PC-9 (cell line): ENCODE data around the gene TTC28. TPM values are rescaled to one million over a fixed set of nuclear protein-coding genes. Genes with fewer than 3 reads are reported as not detected.

Experiments
- BruUV-seq: library from RNA; stranded (reverse); fragments of 400-500 nt; replicated peaks from 2 replicates; lab custom pipeline; 2021; lab: Mats Ljungman, UMichigan
- CTCF ChIA-PET: fragments of 300-600 bp; sonication (Branson Sonifier 250); formaldehyde crosslinking; loops from one replicate; lab custom pipeline; 2022; ENCODE audit warnings: antibody characterized with exemption; lab: Charles Lee
- POLR2A ChIA-PET: fragments of 300-600 bp; sonication (Branson Sonifier 250); formaldehyde crosslinking; loops from one replicate; lab custom pipeline; 2022; ENCODE audit warnings: antibody characterized with exemption; ENCODE audit not compliant: unreplicated experiment; lab: Charles Lee
- DNase-seq, 2 experiments: peaks; one replicate each; pipeline versions ENCODE4 v3.0.0 to v3.0.0-alpha.2; 2015 to 2022; ENCODE audit warnings: mixed read lengths in 1 of 2
- H2AFZ ChIP-seq: fragments of 200-600 bp; sonication (generic); 2 replicates; pipeline ENCODE4 v1.8.1; 2017; ENCODE audit warnings: antibody characterized with exemption
- H3F3A ChIP-seq: fragments of 200-600 bp; sonication (generic); 2 replicates; pipeline ENCODE4 v1.8.1; 2017; ENCODE audit warnings: antibody characterized with exemption, mild to moderate bottlenecking, low read depth; ENCODE audit not compliant: insufficient read depth
- H3K27ac ChIP-seq: fragments of 200-600 bp; sonication (generic); 2 replicates; pipeline ENCODE4 v1.6.1; 2016; ENCODE audit warnings: mixed run types
- H3K27me3 ChIP-seq: fragments of 200-600 bp; sonication (generic); 2 replicates; pipeline ENCODE4 v1.6.1; 2016; ENCODE audit warnings: low read depth, mixed run types; ENCODE audit not compliant: insufficient read depth
- H3K36me3 ChIP-seq: fragments of 200-600 bp; sonication (generic); 2 replicates; pipeline ENCODE4 v1.6.1; 2016; ENCODE audit warnings: low read depth, mixed run types
- H3K4me1 ChIP-seq: fragments of 200-600 bp; sonication (generic); replicated peaks from 2 replicates; pipeline ENCODE4 v1.6.1; 2016; ENCODE audit warnings: mixed run types; ENCODE audit not compliant: insufficient read depth
- H3K4me2 ChIP-seq: fragments of 200-600 bp; sonication (generic); 2 replicates; pipeline ENCODE4 v1.6.1; 2017; ENCODE audit warnings: mixed run types
- H3K4me3 ChIP-seq: fragments of 200-600 bp; sonication (generic); 2 replicates; pipeline ENCODE4 v1.6.1; 2016; ENCODE audit warnings: mixed run types
- H3K79me2 ChIP-seq: fragments of 200-600 bp; sonication (generic); 2 replicates; pipeline ENCODE4 v1.6.1; 2017; ENCODE audit warnings: low read depth, mixed run types
- H3K9me2 ChIP-seq: fragments of 200-600 bp; sonication (generic); 2 replicates; pipeline ENCODE4 v1.8.1; 2017; ENCODE audit warnings: mild to moderate bottlenecking; ENCODE audit not compliant: insufficient read depth
- H3K9me3 ChIP-seq: fragments of 200-600 bp; sonication (generic); 2 replicates; pipeline ENCODE4 v1.8.1; 2016; ENCODE audit warnings: low read depth; ENCODE audit not compliant: insufficient read depth
- H4K20me1 ChIP-seq: fragments of 200-600 bp; sonication (generic); 2 replicates; pipeline ENCODE4 v1.8.1; 2017; ENCODE audit not compliant: insufficient read depth
- EZH2 ChIP-seq: fragments of 200-600 bp; sonication (generic); IDR thresholded peaks from 2 replicates; pipeline ENCODE4 v1.8.0; 2017; ENCODE audit warnings: antibody characterized with exemption, low read depth
- intact Hi-C: fragments of 100-400 bp; cut with micrococcal nuclease; formaldehyde crosslinking; loops from one replicate; pipeline ENCODE4 v1.10.0; 2022; ENCODE audit not compliant: unreplicated experiment
- total RNA-seq: library from RNA; stranded (reverse); gene quantifications from 2 replicates; pipeline ENCODE4 v1.2.3, GENCODE V29; 2021
- TF ChIP-seq, protein P1 (sequence below): fragments of 200-600 bp; sonication (generic); conservative IDR thresholded peaks from 2 replicates; pipeline ENCODE4 v1.6.1; 2017; ENCODE audit warnings: mixed run types, antibody characterized with exemption, mild to moderate bottlenecking, moderate library complexity

Gene TTC28
- total RNA-seq, 1 experiment from 2014 or later, result 6.7 TPM

DNA sequence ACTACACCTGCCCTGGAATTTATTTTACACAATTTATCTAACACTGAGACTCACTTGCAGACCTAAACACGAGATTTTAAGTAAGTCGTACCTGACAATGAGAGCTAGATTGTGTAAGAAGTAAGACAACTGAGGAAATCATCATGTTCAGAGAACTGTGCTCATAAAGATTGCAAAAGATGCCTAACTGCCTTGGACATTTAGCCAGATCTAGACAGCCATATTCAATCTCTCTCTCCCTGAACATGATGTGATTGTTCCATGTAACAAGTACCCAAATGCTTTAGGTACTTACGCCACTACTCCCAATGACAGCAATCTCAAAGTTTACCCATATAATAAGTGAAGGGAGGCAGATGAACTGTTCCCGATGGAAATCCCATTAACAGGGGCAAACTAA, 550.8 kb downstream of the TTC28 start:
- CTCF ChIA-PET, result no interaction called here
- BruUV-seq, result no TSS peak

DNA sequence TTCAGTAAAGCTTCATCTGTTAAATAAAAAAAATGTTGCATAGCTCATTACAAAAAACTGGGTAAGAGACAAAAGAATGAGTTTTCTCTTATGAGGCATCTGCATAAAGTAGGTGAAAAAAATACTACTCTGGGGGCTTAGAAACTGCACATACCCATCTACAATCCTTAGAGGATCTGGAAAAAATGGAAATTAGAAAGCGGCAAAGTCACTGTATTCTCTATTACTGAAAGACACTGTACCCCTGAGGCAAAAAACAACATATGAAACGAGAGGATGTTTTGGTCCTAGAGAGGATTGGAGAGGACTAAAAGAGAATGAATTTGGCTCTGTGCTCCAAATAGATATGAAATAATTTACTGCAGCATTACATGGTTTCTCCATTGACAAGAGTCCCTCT, 553.8 kb downstream of the TTC28 start:
- no peaks in the 10 kb centered on the region for H3K4me1 ChIP-seq
- H3K4me3 ChIP-seq, result no peak overlapping the region
- DNase-seq, result no peak
- H2AFZ ChIP-seq, result no peak overlapping the region
- POLR2A ChIA-PET, result no interaction called here
- intact Hi-C loops, result no loop called here
- H3K9me2 ChIP-seq, result no peaks in the 10 kb centered on the region
- H3K27ac ChIP-seq, result no peak overlapping the region
- TF ChIP-seq, protein P1, sequence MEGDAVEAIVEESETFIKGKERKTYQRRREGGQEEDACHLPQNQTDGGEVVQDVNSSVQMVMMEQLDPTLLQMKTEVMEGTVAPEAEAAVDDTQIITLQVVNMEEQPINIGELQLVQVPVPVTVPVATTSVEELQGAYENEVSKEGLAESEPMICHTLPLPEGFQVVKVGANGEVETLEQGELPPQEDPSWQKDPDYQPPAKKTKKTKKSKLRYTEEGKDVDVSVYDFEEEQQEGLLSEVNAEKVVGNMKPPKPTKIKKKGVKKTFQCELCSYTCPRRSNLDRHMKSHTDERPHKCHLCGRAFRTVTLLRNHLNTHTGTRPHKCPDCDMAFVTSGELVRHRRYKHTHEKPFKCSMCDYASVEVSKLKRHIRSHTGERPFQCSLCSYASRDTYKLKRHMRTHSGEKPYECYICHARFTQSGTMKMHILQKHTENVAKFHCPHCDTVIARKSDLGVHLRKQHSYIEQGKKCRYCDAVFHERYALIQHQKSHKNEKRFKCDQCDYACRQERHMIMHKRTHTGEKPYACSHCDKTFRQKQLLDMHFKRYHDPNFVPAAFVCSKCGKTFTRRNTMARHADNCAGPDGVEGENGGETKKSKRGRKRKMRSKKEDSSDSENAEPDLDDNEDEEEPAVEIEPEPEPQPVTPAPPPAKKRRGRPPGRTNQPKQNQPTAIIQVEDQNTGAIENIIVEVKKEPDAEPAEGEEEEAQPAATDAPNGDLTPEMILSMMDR, result no peak
- no peak for TF ChIP-seq EZH2
- no peaks in the 10 kb centered on the region for H3K36me3 ChIP-seq
- H3K27me3 ChIP-seq, result no peaks in the 10 kb centered on the region
- no TSS peak for BruUV-seq
- no peak overlapping the region for H3K4me2 ChIP-seq
- H4K20me1 ChIP-seq, result no peaks in the 10 kb centered on the region
- H3K79me2 ChIP-seq, result no peaks in the 10 kb centered on the region
- no peaks in the 10 kb centered on the region for H3K9me3 ChIP-seq
- no peaks in the 10 kb centered on the region for H3F3A ChIP-seq
- CTCF ChIA-PET, result no interaction called here

More for the DNA sequence above, 550.8 kb downstream of the TTC28 start:
- Histone ChIP-seq H3K27me3 (no peaks in the 10 kb centered on the region), H3K79me2 (no peaks in the 10 kb centered on the region), H3K4me2 (no peak overlapping the region), H3K9me3 (no peaks in the 10 kb centered on the region), H2AFZ (no peak overlapping the region), H3K4me3 (no peak overlapping the region), H4K20me1 (no peaks in the 10 kb centered on the region), H3K27ac (no peak overlapping the region), H3K36me3 (no peaks in the 10 kb centered on the region), H3F3A (no peaks in the 10 kb centered on the region), H3K4me1 (no peaks in the 10 kb centered on the region), H3K9me2 (no peaks in the 10 kb centered on the region)
- intact Hi-C loops, result no loop called here
- POLR2A ChIA-PET, result no interaction called here
- no peak for TF ChIP-seq EZH2
- TF ChIP-seq, protein P1, result no peak
- no peak for DNase-seq

DNA sequence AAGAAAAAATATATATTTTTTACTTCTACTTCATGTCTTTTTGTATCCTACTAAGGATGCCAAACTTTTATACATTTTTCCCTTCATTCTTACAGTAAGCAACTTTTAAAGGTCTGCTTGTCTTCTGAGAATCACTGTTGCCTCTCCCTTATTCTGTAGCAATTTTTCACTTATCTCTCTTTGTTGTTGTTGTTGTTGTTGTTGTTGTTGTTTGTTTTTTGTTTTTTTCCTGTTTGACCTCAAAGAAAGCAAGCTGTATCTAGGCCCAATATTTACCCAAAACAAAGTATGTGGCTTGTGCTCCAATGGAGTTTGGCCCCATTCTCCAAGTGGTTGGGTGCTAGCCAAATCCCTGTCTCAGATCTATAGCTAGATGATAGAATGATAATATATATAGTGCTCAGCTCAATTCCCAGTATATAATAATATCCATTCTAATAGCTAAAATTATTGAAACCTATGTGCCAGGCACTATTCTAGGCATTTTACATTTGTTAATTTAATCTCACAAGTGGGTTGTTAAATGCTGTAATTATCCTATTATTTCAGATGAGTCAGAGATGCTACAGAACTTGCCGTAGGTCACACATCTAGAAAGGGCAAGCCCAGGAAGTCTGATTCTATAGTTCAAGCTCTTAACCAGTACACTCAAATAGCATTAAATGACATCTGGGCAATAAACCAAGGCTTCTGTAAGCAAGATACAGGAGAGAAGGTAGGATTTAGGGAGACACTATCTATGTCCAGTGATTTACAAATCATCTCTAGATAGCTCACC, 555.5 kb downstream of the TTC28 start:
- no peak overlapping the region for H3K4me3 ChIP-seq
- H4K20me1 ChIP-seq, result no peaks in the 10 kb centered on the region
- no peak for DNase-seq
- H3K27me3 ChIP-seq, result no peaks in the 10 kb centered on the region
- no peaks in the 10 kb centered on the region for H3K36me3 ChIP-seq
- no peaks in the 10 kb centered on the region for H3F3A ChIP-seq
- no peaks in the 10 kb centered on the region for H3K4me1 ChIP-seq
- no peak overlapping the region for H2AFZ ChIP-seq
- H3K4me2 ChIP-seq, result no peak overlapping the region
- no peaks in the 10 kb centered on the region for H3K9me3 ChIP-seq
- intact Hi-C loops, result no loop called here
- TF ChIP-seq EZH2, result no peak
- TF ChIP-seq, protein P1, result no peak
- POLR2A ChIA-PET, result no interaction called here
- CTCF ChIA-PET, result no interaction called here
- no TSS peak for BruUV-seq
- H3K9me2 ChIP-seq, result no peaks in the 10 kb centered on the region
- H3K27ac ChIP-seq, result no peak overlapping the region
- no peaks in the 10 kb centered on the region for H3K79me2 ChIP-seq
